Neuronal stem cell (in vitro differentiated cells): ENCODE results near the gene TMEM11.
"Not testable (repeated sequence)": the region's sequence is repeated elsewhere in the genome, so short reads cannot be mapped to it uniquely, and the experiment has no call there.

Experiments used
- DNase-seq: peaks from one replicate; pipeline ENCODE4 v3.0.0-alpha.2; 2013; ENCODE audit warnings: low spot score
- H2AFZ ChIP-seq: one replicate; pipeline ENCODE4 v1.6.1; 2013; ENCODE audit warnings: mild to moderate bottlenecking, low read length, inconsistent platforms
- H2AK5ac ChIP-seq: 2 replicates; pipeline ENCODE4 v1.6.1; 2013; ENCODE audit warnings: low read depth, mild to moderate bottlenecking, inconsistent platforms, low read length, moderate library complexity, mixed read lengths
- H2BK120ac ChIP-seq: 2 replicates; pipeline ENCODE4 v1.6.1; 2013; ENCODE audit warnings: low read depth, mild to moderate bottlenecking, inconsistent platforms, low read length, moderate library complexity, mixed read lengths
- H2BK12ac ChIP-seq: one replicate; pipeline ENCODE4 v1.6.1; 2013; ENCODE audit warnings: low read length, inconsistent platforms
- H2BK15ac ChIP-seq: 2 replicates; pipeline ENCODE4 v1.6.1; 2013; ENCODE audit warnings: mild to moderate bottlenecking, low read length, inconsistent platforms, mixed read lengths
- H2BK5ac ChIP-seq: one replicate; pipeline ENCODE4 v1.6.1; 2013; ENCODE audit warnings: inconsistent platforms, mild to moderate bottlenecking, low read length, moderate library complexity
- H3K14ac ChIP-seq: one replicate; pipeline ENCODE4 v1.6.1; 2013; ENCODE audit warnings: low read length, inconsistent platforms
- H3K18ac ChIP-seq: 2 replicates; pipeline ENCODE4 v1.6.1; 2013; ENCODE audit warnings: low read length, inconsistent platforms
- H3K23ac ChIP-seq: 2 replicates; pipeline ENCODE4 v1.6.1; 2013; ENCODE audit warnings: low read depth, mild to moderate bottlenecking, mixed read lengths, low read length, inconsistent platforms; ENCODE audit not compliant: poor library complexity
- H3K27ac ChIP-seq: replicated peaks from 3 replicates; pipeline ENCODE4 v1.5.1; 2013; ENCODE audit warnings: low read length, inconsistent platforms
- H3K27me3 ChIP-seq, 3 experiments: 2 replicates each; pipeline ENCODE4 v1.6.1; 2013; ENCODE audit warnings: low read length in 3 of 3, mild to moderate bottlenecking in 2 of 3, inconsistent platforms in 1 of 3, low read depth in 1 of 3, mixed read lengths in 1 of 3, moderate library complexity in 1 of 3; ENCODE audit not compliant: control insufficient read depth in 3 of 3, insufficient read depth in 3 of 3
- H3K36me3 ChIP-seq, 2 donors: replicated peaks in 1 of 2; 2 replicates each; pipeline ENCODE4 v1.6.1; 2013; ENCODE audit warnings: low read length in 2 of 2; ENCODE audit not compliant: control insufficient read depth in 2 of 2, insufficient read depth in 2 of 2
- H3K4ac ChIP-seq: 2 replicates; pipeline ENCODE4 v1.6.1; 2013; ENCODE audit warnings: inconsistent platforms, mild to moderate bottlenecking, low read length, moderate library complexity
- H3K4me1 ChIP-seq, 2 donors: 1 replicate in 1 of 2; 2 replicates in 1 of 2; pipeline ENCODE4 v1.6.1; 2013; ENCODE audit warnings: low read length in 2 of 2, low read depth in 1 of 2; ENCODE audit not compliant: control insufficient read depth in 2 of 2, insufficient read depth in 1 of 2
- H3K4me2 ChIP-seq: one replicate; pipeline ENCODE4 v1.6.1; 2013; ENCODE audit warnings: mild to moderate bottlenecking, low read length, inconsistent platforms; ENCODE audit not compliant: insufficient read depth, poor library complexity, severe bottlenecking
- H3K4me3 ChIP-seq, 2 donors: 2 replicates each; pipeline ENCODE4 v1.5.1; 2013; ENCODE audit warnings: low read length in 2 of 2, mild to moderate bottlenecking in 2 of 2, inconsistent platforms in 1 of 2, moderate library complexity in 1 of 2
- H3K79me1 ChIP-seq: one replicate; pipeline ENCODE4 v1.6.1; 2013; ENCODE audit warnings: low read depth, mild to moderate bottlenecking, inconsistent platforms, low read length, moderate library complexity
- H3K9ac ChIP-seq: one replicate; pipeline ENCODE4 v1.6.1; 2013; ENCODE audit warnings: mild to moderate bottlenecking, low read depth, low read length, inconsistent platforms; ENCODE audit not compliant: poor library complexity
- H3K9me3 ChIP-seq, 2 donors: replicated peaks in 1 of 2; 2 replicates each; pipeline versions ENCODE3 to v1.6.1; 2013; ENCODE audit warnings: low read length in 2 of 2, mild to moderate bottlenecking in 2 of 2, inconsistent platforms in 1 of 2, low read depth in 1 of 2, mixed read lengths in 1 of 2, moderate library complexity in 1 of 2; ENCODE audit not compliant: control insufficient read depth in 2 of 2, insufficient read depth in 1 of 2
- H4K8ac ChIP-seq: one replicate; pipeline ENCODE4 v1.6.1; 2013; ENCODE audit warnings: low read depth, mild to moderate bottlenecking, inconsistent platforms, low read length, moderate library complexity
- H4K91ac ChIP-seq: one replicate; pipeline ENCODE4 v1.6.1; 2013; ENCODE audit warnings: low read length, low read depth, mild to moderate bottlenecking, inconsistent platforms; ENCODE audit not compliant: poor library complexity
- WGBS, 2 donors: extraction: QIAGEN DNeasy Blood & Tissue Kit; methylation state at CpG; one replicate each; pipeline ENCODE4 v1.1.7; 2013; ENCODE audit warnings: missing lambda C conversion rate in 2 of 2, mixed read lengths in 1 of 2; ENCODE audit not compliant: insufficient read length in 2 of 2, insufficient replicate concordance in 1 of 2; ENCODE audit errors: extremely low coverage in 2 of 2; 5-methylcytosine and 5-hydroxymethylcytosine counted together

Gene TMEM11

DNA sequence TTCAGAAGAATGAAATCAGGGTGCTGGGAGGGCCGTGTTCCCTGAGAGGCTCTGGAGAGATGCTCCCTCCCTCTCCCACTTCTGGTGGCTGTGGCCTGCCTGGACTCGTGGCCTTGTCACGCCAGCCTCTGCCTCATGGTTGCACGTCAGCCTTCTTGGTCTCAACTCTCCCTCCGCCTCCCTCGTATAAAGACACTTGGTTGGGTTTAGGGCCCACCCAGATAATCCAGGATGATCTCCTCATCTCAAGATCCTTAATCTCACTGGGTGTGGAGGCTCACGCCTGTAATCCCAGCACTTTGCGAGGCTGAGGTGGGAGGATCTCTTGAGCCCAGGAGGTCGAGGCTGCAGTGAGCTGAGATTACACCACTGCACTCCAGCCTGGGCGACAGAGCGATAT lies 13.3 kb upstream of the TMEM11 start:
- not testable (repeated sequence) for DNase-seq, H3K4me1 ChIP-seq, H2BK120ac ChIP-seq, H3K9me3 ChIP-seq, H2AK5ac ChIP-seq, H3K4ac ChIP-seq, H3K14ac ChIP-seq, H3K36me3 ChIP-seq, H4K8ac ChIP-seq, H3K4me2 ChIP-seq, H3K79me1 ChIP-seq, H4K91ac ChIP-seq, H3K9ac ChIP-seq, H3K4me3 ChIP-seq, H3K27me3 ChIP-seq, H2BK5ac ChIP-seq, H3K27ac ChIP-seq, H2BK12ac ChIP-seq, H2AFZ ChIP-seq, H3K23ac ChIP-seq, H2BK15ac ChIP-seq
- WGBS, 2 donors = no CpG with 5 or more reads among the region's 11 CpGs
- peak overlapping the region; percentile 35 for H3K18ac ChIP-seq

DNA sequence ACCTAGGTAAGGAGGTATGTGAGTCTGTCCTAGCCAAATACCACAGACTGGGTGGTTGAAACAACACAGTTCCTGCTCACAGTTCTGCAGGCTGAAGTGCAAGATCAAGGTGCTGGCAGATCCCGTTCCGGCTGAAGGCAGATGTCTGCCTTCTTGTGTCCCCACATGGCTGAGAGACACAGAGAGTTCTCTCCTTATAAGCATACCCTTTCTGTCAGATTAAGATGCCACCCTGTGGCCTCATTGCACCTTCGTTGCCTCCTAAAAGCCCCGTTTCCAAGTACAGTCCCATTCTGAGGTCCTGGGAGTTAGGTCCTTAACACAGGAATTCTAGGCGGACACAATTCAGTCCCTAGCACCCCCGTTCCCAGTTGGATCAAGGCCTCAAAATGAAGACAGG lies 9.1 kb upstream of the TMEM11 start:
- H3K9ac ChIP-seq = no peak overlapping the region
- no peak overlapping the region for H4K91ac ChIP-seq
- H3K27me3 ChIP-seq = no peaks in the 10 kb centered on the region
- no peaks in the 10 kb centered on the region for H3K79me1 ChIP-seq
- H2BK5ac ChIP-seq = no peak overlapping the region
- H3K14ac ChIP-seq = no peak overlapping the region
- H3K4me2 ChIP-seq = no peak overlapping the region
- no peak overlapping the region for H4K8ac ChIP-seq
- no peak overlapping the region for H2AFZ ChIP-seq
- no peak overlapping the region for H2AK5ac ChIP-seq
- H2BK12ac ChIP-seq = no peak overlapping the region
- no peak overlapping the region for H3K23ac ChIP-seq
- H3K4me1 ChIP-seq = no peaks in the 10 kb centered on the region
- no peak for DNase-seq
- no peak overlapping the region for H2BK15ac ChIP-seq
- no CpG with 5 or more reads among the region's 6 CpGs for WGBS, 2 donors
- H3K4me3 ChIP-seq = no peak overlapping the region
- H2BK120ac ChIP-seq = no peak overlapping the region
- H3K9me3 ChIP-seq = peaks cover 0 to 3% of the 10 kb centered on the region in 2 donors
- no peak overlapping the region for H3K4ac ChIP-seq
- H3K18ac ChIP-seq = no peak overlapping the region
- H3K27ac ChIP-seq = no peak overlapping the region
- H3K36me3 ChIP-seq = peaks cover 0 to 2% of the 10 kb centered on the region in 2 donors

DNA sequence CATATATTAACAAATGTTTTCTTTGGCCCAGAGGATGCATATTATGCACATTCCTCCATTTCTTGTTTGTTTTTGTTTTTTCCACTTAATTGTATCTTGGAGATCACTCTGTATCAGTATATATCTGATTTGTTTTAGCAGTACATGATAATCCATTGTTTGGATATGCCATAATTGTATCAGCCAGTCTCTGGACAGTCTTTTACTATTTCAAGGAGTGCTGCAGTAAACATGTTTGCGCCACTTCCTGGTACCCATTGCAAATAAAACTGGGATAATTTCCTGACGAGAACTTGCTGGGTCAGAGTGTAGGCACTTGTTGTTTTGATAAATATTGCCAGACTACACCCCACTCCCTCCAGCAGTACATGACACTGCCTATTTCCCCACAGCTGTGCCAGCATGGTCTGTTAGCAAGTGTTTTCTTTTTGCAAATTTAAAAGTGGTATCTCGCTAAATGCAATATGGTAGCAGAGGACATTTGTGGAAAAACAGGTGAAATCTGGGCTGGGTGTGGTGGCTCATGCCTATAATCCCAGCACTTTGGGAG lies 4.9 kb upstream of the TMEM11 start:
- H3K4ac ChIP-seq = no peak overlapping the region
- WGBS, 2 donors = no CpG with 5 or more reads among the region's 3 CpGs
- H3K9ac ChIP-seq = no peak overlapping the region
- no peak overlapping the region for H4K91ac ChIP-seq
- H2BK15ac ChIP-seq = no peak overlapping the region
- no peak overlapping the region for H4K8ac ChIP-seq
- no peaks in the 10 kb centered on the region for H3K79me1 ChIP-seq
- no peak for DNase-seq
- H2AK5ac ChIP-seq = no peak overlapping the region
- no peak overlapping the region for H3K14ac ChIP-seq
- peaks cover 3 to 4% of the 10 kb centered on the region in 2 donors for H3K4me1 ChIP-seq
- H3K23ac ChIP-seq = no peak overlapping the region
- no peak overlapping the region for H3K4me3 ChIP-seq
- peaks cover 0 to 2% of the 10 kb centered on the region in 2 donors for H3K36me3 ChIP-seq
- no peak overlapping the region for H3K27ac ChIP-seq
- no peak overlapping the region for H2BK5ac ChIP-seq
- H3K27me3 ChIP-seq = no peaks in the 10 kb centered on the region
- no peak overlapping the region for H2BK120ac ChIP-seq
- no peak overlapping the region for H3K4me2 ChIP-seq
- no peak overlapping the region for H2AFZ ChIP-seq
- no peak overlapping the region for H2BK12ac ChIP-seq
- no peak overlapping the region for H3K18ac ChIP-seq
- H3K9me3 ChIP-seq = peaks cover 0 to 3% of the 10 kb centered on the region in 2 donors

DNA sequence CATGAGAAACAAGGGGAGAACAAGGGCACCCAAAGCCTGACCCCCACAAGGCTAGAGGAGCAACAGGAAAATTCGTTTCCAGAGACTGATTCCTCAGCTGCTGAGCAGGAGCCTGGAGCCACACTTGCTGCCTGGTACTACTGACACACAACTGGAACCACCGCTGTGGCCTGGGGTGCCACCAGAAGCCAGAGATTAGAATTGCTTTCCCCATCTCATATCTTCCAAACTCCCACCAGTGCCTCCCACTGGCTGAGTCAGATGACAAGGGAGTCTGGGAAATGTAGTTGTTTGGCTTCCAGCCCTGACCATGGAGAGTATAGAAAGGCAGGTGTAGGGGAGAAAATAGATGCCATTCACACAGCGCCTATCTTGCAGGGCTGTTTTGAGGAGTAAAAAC lies 4.1 kb upstream of the TMEM11 start:
- no peaks in the 10 kb centered on the region for H3K27me3 ChIP-seq
- H3K9me3 ChIP-seq = peaks cover 0 to 3% of the 10 kb centered on the region in 2 donors
- H3K27ac ChIP-seq = no peak overlapping the region
- H2AK5ac ChIP-seq = no peak overlapping the region
- no peak overlapping the region for H2BK5ac ChIP-seq
- H3K14ac ChIP-seq = no peak overlapping the region
- H3K9ac ChIP-seq = no peak overlapping the region
- WGBS, 2 donors = no CpG with 5 or more reads among the region's 3 CpGs
- H3K4me1 ChIP-seq = peaks cover 3 to 4% of the 10 kb centered on the region in 2 donors
- H3K4me2 ChIP-seq = no peak overlapping the region
- H3K4ac ChIP-seq = no peak overlapping the region
- no peak overlapping the region for H4K8ac ChIP-seq
- peaks cover 0 to 2% of the 10 kb centered on the region in 2 donors for H3K36me3 ChIP-seq
- H3K4me3 ChIP-seq = no peak overlapping the region
- no peak overlapping the region for H2BK15ac ChIP-seq
- peaks cover 3% of the 10 kb centered on the region for H3K79me1 ChIP-seq
- no peak overlapping the region for H3K18ac ChIP-seq
- no peak overlapping the region for H4K91ac ChIP-seq
- DNase-seq = no peak
- no peak overlapping the region for H3K23ac ChIP-seq
- H2BK120ac ChIP-seq = no peak overlapping the region
- no peak overlapping the region for H2AFZ ChIP-seq
- H2BK12ac ChIP-seq = no peak overlapping the region
